ENCODE measurements around the gene KRT33A.

GRCh38 chr17:41326173-41327145 lies 24.2 kb downstream of the KRT33A start:
- TF ChIP-seq CTCF (IDR thresholded peaks at IDR 0.05 in 8 of 11, conservative IDR thresholded peaks at IDR 0.05 in 3 of 11) = no peak
- no peak for TF ChIP-seq POLR2A (IDR thresholded peaks at IDR 0.05)
- no peak for TF ChIP-seq POLR2AphosphoS5 (IDR thresholded peaks at IDR 0.05)
